ENCODE data around the gene CXXC5.

CXXC5 gene

DNA sequence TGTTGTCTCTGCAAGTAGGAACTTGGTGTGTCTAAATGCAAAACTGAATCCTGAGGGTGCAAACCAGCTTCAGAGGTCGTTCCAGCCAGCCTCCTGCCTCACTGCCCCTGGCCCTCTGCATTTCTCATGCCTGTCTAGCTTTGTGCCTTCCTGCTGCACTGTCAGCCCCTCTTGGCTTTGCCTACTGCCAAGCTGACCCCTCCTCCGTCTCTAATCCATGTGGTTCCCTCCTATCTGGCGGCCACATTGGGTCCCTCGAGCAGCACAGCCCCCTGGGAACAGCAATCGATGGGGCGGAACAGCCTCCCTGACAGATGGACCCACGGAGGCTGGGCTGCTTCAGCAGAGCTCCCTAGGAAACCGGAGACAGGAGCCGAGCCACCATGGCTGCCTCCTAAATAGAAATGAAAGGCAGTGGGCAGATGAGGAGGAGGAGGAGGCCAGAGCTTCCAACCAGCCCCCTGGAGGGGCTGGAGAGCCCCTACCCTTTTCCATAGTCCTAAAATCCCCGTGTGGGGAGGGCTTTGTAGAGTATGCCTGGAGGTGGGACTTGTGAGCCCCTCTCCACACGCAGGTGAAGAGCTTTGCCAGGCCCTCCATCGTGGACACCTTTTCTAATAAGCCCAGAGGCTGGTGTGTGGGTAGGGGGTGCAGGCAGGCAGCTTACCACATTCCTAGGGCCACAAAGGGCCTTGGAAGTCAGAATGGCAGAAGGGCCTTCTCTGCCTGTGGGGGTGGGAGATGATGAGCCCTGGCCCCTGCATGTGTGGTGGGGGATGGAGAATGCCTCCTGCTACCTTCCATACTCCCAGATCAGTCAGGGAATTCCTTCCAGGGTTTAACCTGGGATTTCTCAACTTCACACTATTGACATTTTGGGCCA, 9.2 kb upstream of the CXXC5 start:
- no peak overlapping the region for H3K4me3 ChIP-seq (ENCODE audit: low read depth, low read length)
- no peak for DNase-seq (ENCODE audit: low read depth)

DNA sequence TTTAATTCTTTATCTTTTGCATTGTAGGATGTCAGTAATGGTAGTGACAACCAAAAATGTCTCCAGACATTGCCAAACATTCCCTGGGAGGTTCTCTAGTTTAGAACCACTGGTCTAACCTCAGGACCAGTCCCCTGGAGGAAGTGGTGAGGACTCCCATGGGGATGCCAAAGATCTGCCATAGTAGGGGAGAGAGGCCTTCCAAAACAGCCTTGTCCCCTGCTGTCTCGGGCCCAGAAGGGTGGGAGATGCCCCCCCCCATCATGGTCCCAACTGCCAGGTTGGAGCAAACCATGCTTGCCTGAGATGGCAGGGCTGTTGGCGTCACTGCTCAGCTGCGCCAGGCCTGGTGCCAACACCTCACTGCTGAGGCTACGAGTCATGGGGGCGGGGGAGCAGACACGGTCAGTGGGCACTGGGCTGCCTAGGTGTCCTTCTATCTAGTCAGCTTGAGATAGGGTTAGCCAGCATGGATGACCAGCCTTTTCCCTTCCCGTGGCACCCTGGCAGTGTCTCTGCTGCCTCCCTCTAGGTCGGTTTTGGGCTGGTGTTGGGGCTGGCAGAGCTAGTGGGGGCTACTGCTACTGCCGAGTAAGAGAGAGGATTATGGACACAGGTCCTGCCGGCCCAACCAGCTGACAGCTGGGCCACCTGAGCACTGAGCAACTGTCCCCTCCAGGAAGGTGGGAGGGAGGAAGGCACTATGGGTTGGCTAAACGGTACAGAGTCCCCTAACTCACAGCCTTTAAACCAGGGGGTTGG, 8.3 kb upstream of the CXXC5 start:
- no peak for DNase-seq (ENCODE audit: low read depth)
- TF ChIP-seq, protein P1, sequence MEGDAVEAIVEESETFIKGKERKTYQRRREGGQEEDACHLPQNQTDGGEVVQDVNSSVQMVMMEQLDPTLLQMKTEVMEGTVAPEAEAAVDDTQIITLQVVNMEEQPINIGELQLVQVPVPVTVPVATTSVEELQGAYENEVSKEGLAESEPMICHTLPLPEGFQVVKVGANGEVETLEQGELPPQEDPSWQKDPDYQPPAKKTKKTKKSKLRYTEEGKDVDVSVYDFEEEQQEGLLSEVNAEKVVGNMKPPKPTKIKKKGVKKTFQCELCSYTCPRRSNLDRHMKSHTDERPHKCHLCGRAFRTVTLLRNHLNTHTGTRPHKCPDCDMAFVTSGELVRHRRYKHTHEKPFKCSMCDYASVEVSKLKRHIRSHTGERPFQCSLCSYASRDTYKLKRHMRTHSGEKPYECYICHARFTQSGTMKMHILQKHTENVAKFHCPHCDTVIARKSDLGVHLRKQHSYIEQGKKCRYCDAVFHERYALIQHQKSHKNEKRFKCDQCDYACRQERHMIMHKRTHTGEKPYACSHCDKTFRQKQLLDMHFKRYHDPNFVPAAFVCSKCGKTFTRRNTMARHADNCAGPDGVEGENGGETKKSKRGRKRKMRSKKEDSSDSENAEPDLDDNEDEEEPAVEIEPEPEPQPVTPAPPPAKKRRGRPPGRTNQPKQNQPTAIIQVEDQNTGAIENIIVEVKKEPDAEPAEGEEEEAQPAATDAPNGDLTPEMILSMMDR (IDR thresholded peaks at IDR 0.05; ENCODE audit: low read depth, low read length, missing control alignments), result no peak
- H3K4me3 ChIP-seq (ENCODE audit: low read depth, low read length), result no peak overlapping the region

More for the DNA sequence above, 9.2 kb upstream of the CXXC5 start:
- TF ChIP-seq, protein P1 (IDR thresholded peaks at IDR 0.05; ENCODE audit: low read depth, low read length, missing control alignments), result no peak

DNA sequence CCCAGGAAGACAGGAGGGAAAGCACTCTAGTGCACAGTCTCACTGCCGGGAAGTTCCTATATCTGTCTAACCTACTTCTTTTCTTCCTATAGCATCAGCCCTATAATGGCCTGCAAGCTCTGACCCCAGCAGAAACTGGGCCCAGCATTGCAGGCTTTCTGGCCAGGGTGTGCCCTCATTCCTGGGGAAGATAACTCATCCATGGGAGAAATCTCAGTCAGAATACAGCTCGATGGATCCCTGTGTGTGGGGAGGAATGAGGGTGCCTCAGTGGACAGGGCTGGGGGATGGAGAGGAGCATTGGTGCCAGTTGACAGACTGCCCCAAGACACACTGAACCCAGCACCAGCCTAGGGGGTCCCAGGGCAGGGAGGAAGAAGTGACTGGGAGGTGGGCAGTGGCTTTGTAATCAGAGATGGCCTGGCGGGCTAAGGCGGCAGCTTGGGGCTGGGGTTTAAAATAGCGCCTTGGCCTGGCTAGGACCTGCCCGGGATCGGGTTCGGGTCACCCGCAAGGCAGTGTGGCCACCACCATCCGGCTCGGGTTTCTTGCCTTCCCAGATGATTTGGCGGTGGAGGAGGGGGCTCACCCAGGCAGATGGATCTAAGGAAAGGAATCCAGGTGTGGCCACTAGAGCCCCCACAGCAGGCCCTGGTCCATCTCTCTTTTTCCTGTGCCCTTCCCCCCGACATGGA, 7.6 kb upstream of the CXXC5 start:
- H3K4me3 ChIP-seq (ENCODE audit: low read depth, low read length), result no peak overlapping the region
- DNase-seq (ENCODE audit: low read depth), result no peak
- TF ChIP-seq, protein P1 (IDR thresholded peaks at IDR 0.05; ENCODE audit: low read depth, low read length, missing control alignments), result no peak

DNA sequence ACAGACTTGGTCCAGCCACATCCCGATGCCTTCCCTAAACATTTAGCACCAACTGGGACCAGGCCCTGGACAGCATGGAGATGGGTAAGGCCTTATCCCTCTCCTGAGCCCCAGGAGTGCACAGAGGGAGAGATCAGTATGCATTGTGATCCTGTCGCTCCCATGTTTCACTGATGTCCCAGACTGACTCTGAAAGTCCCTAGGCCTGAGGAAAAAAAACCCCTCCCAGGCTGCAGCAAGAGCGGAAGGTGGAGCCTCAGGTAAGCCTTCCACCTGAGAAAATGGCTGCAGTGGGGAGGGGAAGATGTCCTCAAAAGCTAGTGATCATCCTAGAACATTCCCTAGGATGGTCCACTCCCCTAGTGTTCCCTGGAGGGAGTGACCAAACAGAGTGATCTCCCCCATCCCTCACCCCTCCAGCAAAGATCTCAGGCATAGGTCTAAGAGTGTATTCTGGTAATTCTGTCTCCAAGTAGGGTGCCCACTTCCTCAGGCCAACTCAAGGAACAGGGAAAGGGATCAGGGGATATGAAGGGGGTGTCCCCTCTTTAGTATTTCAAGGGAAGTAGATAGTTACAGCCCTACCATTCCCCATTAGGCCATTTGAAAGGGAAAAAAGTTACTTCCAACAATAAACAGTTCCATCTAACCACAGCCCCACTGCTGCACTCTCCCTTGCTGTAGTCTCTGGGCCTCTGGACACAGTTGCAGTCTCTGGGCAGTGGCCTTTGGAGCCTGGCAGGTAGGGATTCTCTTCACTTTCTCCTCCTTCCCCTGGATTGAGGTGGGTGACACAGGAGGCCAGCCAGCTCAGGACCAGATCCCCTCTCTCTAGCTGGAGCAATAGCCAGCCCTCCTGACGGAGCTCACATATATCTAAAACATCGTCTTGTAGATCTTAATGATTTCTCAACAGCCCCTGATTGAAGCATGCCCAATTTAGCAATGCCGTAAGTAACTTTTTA, 6.8 kb upstream of the CXXC5 start:
- H3K4me3 ChIP-seq (ENCODE audit: low read depth, low read length), result no peak overlapping the region
- DNase-seq (ENCODE audit: low read depth), result no peak
- TF ChIP-seq, protein P1 (IDR thresholded peaks at IDR 0.05; ENCODE audit: low read depth, low read length, missing control alignments), result no peak

DNA sequence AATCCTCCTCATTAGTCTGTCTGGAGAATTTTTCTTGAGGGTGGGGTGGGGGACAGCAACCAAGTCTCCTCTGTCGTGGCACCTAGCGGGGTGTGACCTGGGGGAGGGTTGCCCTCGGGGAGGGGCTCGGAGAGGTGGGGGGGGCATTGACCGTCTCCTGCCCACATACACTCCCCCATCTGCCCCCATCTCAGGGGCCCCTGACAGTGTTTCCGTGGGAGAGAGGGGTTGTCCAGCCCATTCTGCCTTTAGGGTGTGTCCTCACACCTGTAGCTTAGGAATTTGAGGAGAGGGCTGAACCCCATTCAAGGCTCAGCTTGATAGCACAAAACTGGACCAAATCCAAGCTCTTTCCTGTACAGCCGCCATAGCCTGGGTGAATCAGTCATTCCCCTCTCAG, 5.9 kb upstream of the CXXC5 start:
- no peak overlapping the region for H3K4me3 ChIP-seq (ENCODE audit: low read depth, low read length)
- DNase-seq (ENCODE audit: low read depth), result no peak
- TF ChIP-seq, protein P1 (IDR thresholded peaks at IDR 0.05; ENCODE audit: low read depth, low read length, missing control alignments), result no peak
